H9 (cell line): Measurements from ENCODE around the gene OR2AG2. TPM values are rescaled to one million over a fixed set of nuclear protein-coding genes. Genes with fewer than 3 reads are reported as not detected.

Experiments
- DNase-seq: peaks from one replicate; pipeline ENCODE4 v3.0.0-alpha.2; 2017
- H2AFZ ChIP-seq: one replicate; pipeline ENCODE4 v1.6.1; 2013; ENCODE audit warnings: mild to moderate bottlenecking, low read length, control low read depth, moderate library complexity
- H2AK5ac ChIP-seq: 2 replicates; pipeline ENCODE4 v1.6.1; 2013; ENCODE audit warnings: low read length, control low read depth, mixed read lengths; ENCODE audit not compliant: insufficient read length
- H2BK120ac ChIP-seq: one replicate; pipeline ENCODE4 v1.6.1; 2013; ENCODE audit warnings: low read depth, mild to moderate bottlenecking, low read length, control low read depth, inconsistent platforms; ENCODE audit not compliant: poor library complexity, severe bottlenecking
- H2BK12ac ChIP-seq: 2 replicates; pipeline ENCODE4 v1.6.1; 2013; ENCODE audit warnings: low read length, control low read depth, mixed read lengths, low read depth; ENCODE audit not compliant: insufficient read length
- H2BK15ac ChIP-seq: 2 replicates; pipeline ENCODE4 v1.6.1; 2013; ENCODE audit warnings: low read depth, low read length, control low read depth
- H2BK20ac ChIP-seq: one replicate; pipeline ENCODE4 v1.6.1; 2013; ENCODE audit warnings: low read depth, mild to moderate bottlenecking, low read length, control low read depth, inconsistent platforms; ENCODE audit not compliant: poor library complexity, severe bottlenecking
- H2BK5ac ChIP-seq: 2 replicates; pipeline ENCODE4 v1.6.1; 2013; ENCODE audit warnings: low read length, control low read depth, mixed read lengths; ENCODE audit not compliant: insufficient read length
- H3K14ac ChIP-seq: 2 replicates; pipeline ENCODE4 v1.6.1; 2013; ENCODE audit warnings: low read length, control low read depth; ENCODE audit not compliant: insufficient read depth
- H3K18ac ChIP-seq: 2 replicates; pipeline ENCODE4 v1.6.1; 2013; ENCODE audit warnings: low read depth, mild to moderate bottlenecking, mixed read lengths, low read length, control low read depth; ENCODE audit not compliant: insufficient read length
- H3K23ac ChIP-seq: 2 replicates; pipeline ENCODE4 v1.6.1; 2013; ENCODE audit warnings: low read length, control low read depth, mixed read lengths, low read depth; ENCODE audit not compliant: insufficient read length
- H3K23me2 ChIP-seq: 2 replicates; pipeline ENCODE4 v1.6.1; 2013; ENCODE audit warnings: low read depth, mild to moderate bottlenecking, mixed read lengths, low read length, control low read depth; ENCODE audit not compliant: insufficient read length, poor library complexity, severe bottlenecking
- H3K27ac ChIP-seq: 2 replicates; pipeline ENCODE4 v1.5.1; 2013; ENCODE audit warnings: low read length, control low read depth, mixed read lengths, low read depth; ENCODE audit not compliant: insufficient read length
- H3K27me3 ChIP-seq: 2 replicates; pipeline ENCODE4 v1.6.1; 2013; ENCODE audit warnings: low read length, control low read depth, inconsistent platforms; ENCODE audit not compliant: insufficient read depth
- H3K4ac ChIP-seq: 2 replicates; pipeline ENCODE4 v1.6.1; 2013; ENCODE audit warnings: low read depth, mild to moderate bottlenecking, control low read depth, inconsistent platforms, low read length, moderate library complexity
- H3K4me1 ChIP-seq: 2 replicates; pipeline ENCODE4 v1.6.1; 2013; ENCODE audit warnings: low read length, control low read depth, inconsistent platforms; ENCODE audit not compliant: insufficient read depth
- H3K4me2 ChIP-seq: 2 replicates; pipeline ENCODE4 v1.6.1; 2013; ENCODE audit warnings: low read length, control low read depth, mixed read lengths; ENCODE audit not compliant: insufficient read length, insufficient read depth
- H3K56ac ChIP-seq: 2 replicates; pipeline ENCODE4 v1.6.1; 2013; ENCODE audit warnings: low read depth, mild to moderate bottlenecking, mixed read lengths, low read length, control low read depth; ENCODE audit not compliant: insufficient read length
- H3K79me1 ChIP-seq: 2 replicates; pipeline ENCODE4 v1.6.1; 2013; ENCODE audit warnings: low read depth, mild to moderate bottlenecking, moderate library complexity, low read length, control low read depth, inconsistent platforms; ENCODE audit not compliant: insufficient read depth, poor library complexity, severe bottlenecking
- H3K79me2 ChIP-seq: 2 replicates; pipeline ENCODE4 v1.6.1; 2013; ENCODE audit warnings: low read length, control low read depth, inconsistent platforms; ENCODE audit not compliant: insufficient read depth
- H3K9ac ChIP-seq: 2 replicates; pipeline ENCODE4 v1.6.1; 2013; ENCODE audit warnings: low read length, control low read depth, mixed read lengths; ENCODE audit not compliant: insufficient read length; ENCODE audit errors: extremely low read depth
- H3K9me3 ChIP-seq: one replicate; pipeline ENCODE4 v1.6.1; 2013; ENCODE audit warnings: low read depth, low read length, inconsistent platforms; ENCODE audit not compliant: control insufficient read depth
- H3T11ph ChIP-seq: one replicate; pipeline ENCODE4 v1.6.1; 2013; ENCODE audit warnings: mild to moderate bottlenecking, low read length, control low read depth, inconsistent platforms
- H4K20me1 ChIP-seq: one replicate; pipeline ENCODE4 v1.6.1; 2013; ENCODE audit not compliant: control insufficient read depth, insufficient read length, insufficient read depth
- H4K5ac ChIP-seq: 2 replicates; pipeline ENCODE4 v1.6.1; 2013; ENCODE audit warnings: low read depth, mild to moderate bottlenecking, mixed read lengths, low read length, control low read depth; ENCODE audit not compliant: insufficient read length
- H4K8ac ChIP-seq: replicated peaks from 2 replicates; pipeline ENCODE4 v1.6.1; 2013; ENCODE audit warnings: low read length, control low read depth, mixed read lengths, low read depth; ENCODE audit not compliant: insufficient read length
- H4K91ac ChIP-seq: 2 replicates; pipeline ENCODE4 v1.6.1; 2013; ENCODE audit warnings: low read depth, mild to moderate bottlenecking, moderate library complexity, mixed read lengths, low read length, control low read depth; ENCODE audit not compliant: insufficient read length
- H3K27ac Mint-ChIP-seq, 3 experiments: 2 replicates in 2 of 3; 3 replicates in 1 of 3; pipeline ENCODE4 v1.8.0; 2020 to 2021; ENCODE audit warnings: mixed read lengths in 3 of 3, mild to moderate bottlenecking in 1 of 3, moderate library complexity in 1 of 3
- H3K27me3 Mint-ChIP-seq: 2 replicates; pipeline ENCODE4 v1.8.0; 2021; ENCODE audit warnings: low read depth, mild to moderate bottlenecking, moderate library complexity, mixed read lengths
- H3K36me3 Mint-ChIP-seq, 3 experiments: 2 replicates in 2 of 3; 3 replicates in 1 of 3; pipeline ENCODE4 v1.8.0; 2020 to 2021; ENCODE audit warnings: low read depth in 3 of 3, mixed read lengths in 3 of 3; ENCODE audit not compliant: insufficient read depth in 1 of 3
- H3K4me1 Mint-ChIP-seq, 2 experiments: 2 replicates each; pipeline ENCODE4 v1.8.0; 2020; ENCODE audit warnings: mixed read lengths in 2 of 2
- H3K4me3 Mint-ChIP-seq, 2 experiments: 2 replicates in 1 of 2; 3 replicates in 1 of 2; pipeline ENCODE4 v1.8.0; 2020 to 2021; ENCODE audit warnings: mild to moderate bottlenecking in 2 of 2, mixed read lengths in 2 of 2, moderate library complexity in 1 of 2
- H3K9me3 Mint-ChIP-seq, 2 experiments: 2 replicates in 1 of 2; 3 replicates in 1 of 2; pipeline ENCODE4 v1.8.0; 2020; ENCODE audit warnings: mild to moderate bottlenecking in 2 of 2, mixed read lengths in 2 of 2, moderate library complexity in 1 of 2
- CTCF ChIP-seq: fragments of 200-600 bp; sonication (generic); conservative IDR thresholded peaks from 3 replicates; pipeline ENCODE4 v1.8.0; 2021; ENCODE audit warnings: antibody characterized with exemption, mild to moderate bottlenecking
- WGBS: extraction: QIAGEN DNeasy Blood & Tissue Kit; methylation state at CpG from one replicate; pipeline ENCODE4 v1.1.7; 2013; ENCODE audit warnings: missing lambda C conversion rate, low lambda C conversion rate, mixed read lengths; ENCODE audit not compliant: insufficient read length; ENCODE audit errors: extremely low coverage; 5-methylcytosine and 5-hydroxymethylcytosine counted together
- total RNA-seq: library from RNA; stranded (reverse); gene quantifications from 2 replicates; pipeline ENCODE4 v1.2.1, GENCODE V29; 2021

Gene OR2AG2
- total RNA-seq, 1 experiment from 2014 or later: 0.33 TPM

- Histone ChIP-seq H2BK20ac (no peak overlapping the region), H4K91ac (no peak overlapping the region), H2BK5ac (no peak overlapping the region), H3T11ph (no peak overlapping the region), H2AK5ac (no peak overlapping the region), H3K4me2 (no peak overlapping the region), H4K5ac (no peak overlapping the region), H3K27ac (no peak overlapping the region), H3K56ac (no peak overlapping the region), H3K23me2 (no peaks in the 10 kb centered on the region), H3K4me1 (no peaks in the 10 kb centered on the region), H3K9me3 (no peaks in the 10 kb centered on the region), H4K20me1 (no peaks in the 10 kb centered on the region), H2AFZ (no peak overlapping the region), H2BK120ac (no peak overlapping the region), H3K79me2 (no peaks in the 10 kb centered on the region), H2BK12ac (no peak overlapping the region), H3K14ac (no peak overlapping the region), H3K23ac (no peak overlapping the region), H4K8ac (no peak overlapping the region), H3K18ac (no peak overlapping the region), H3K4ac (no peak overlapping the region), H3K79me1 (no peaks in the 10 kb centered on the region), H3K27me3 (no peaks in the 10 kb centered on the region), H3K9ac (no peak overlapping the region), H2BK15ac (no peak overlapping the region)
- Mint-ChIP-seq H3K4me1 (no peaks in the 10 kb centered on the region), H3K27me3 (peaks cover 2% of the 10 kb centered on the region; the same call in 1 of the 2 replicates), H3K9me3 (no peaks in the 10 kb centered on the region; a peak in 1 of 5 replicates), H3K4me3 (no peak overlapping the region), H3K27ac (no peak overlapping the region), H3K36me3 (no peaks in the 10 kb centered on the region)
- TF ChIP-seq CTCF: peak; percentile 76
- peak; percentile 38 for DNase-seq
- no CpG with 5 or more reads among the region's 2 CpGs for WGBS
These were observed 33.8 kb downstream of the OR2AG2 start for GRCh38 chr11:6737872-6738466.
